ENCODE results near the gene SLC22A5.
A peak's percentile ranks its signal among the peaks of the same experiment; 100 is the strongest.
"Not testable (repeated sequence)": the region's sequence is repeated elsewhere in the genome, so short reads cannot be mapped to it uniquely, and the experiment has no call there.

Gene SLC22A5

DNA sequence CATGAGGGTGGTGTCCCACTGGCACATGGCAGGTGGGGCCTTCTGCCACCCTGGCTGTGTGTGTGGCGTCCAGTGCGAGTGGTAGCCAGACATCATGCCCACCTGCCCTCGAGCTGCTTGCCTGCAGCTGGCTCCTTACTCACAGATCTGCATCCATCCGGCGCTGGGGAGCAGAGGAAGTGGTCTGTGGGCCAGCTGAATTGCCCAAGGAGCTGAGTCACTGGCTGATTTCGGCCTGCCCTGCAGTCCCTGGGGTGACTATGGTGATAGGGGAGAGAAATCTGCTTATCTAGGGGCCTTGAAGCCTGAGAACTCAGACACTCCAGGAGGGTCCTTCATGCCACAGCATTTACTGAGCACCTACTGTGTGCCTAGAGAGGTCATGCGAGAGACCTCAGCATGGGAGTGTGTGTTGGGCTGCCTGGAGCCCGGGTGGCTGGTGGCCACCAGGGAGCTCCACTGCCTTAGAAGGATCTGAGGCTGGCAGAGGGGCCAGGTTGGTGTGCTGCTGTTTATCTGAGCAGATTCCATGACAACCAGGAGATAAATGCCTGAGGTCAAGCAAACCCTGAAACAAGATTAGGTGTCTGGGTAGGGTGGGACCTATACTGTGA, 57.1 kb downstream of the SLC22A5 start:
- DNase-seq (ENCODE audit: extremely low read depth in 1 of 2, low read depth in 1 of 2), result peak; percentile 59 to 82

DNA sequence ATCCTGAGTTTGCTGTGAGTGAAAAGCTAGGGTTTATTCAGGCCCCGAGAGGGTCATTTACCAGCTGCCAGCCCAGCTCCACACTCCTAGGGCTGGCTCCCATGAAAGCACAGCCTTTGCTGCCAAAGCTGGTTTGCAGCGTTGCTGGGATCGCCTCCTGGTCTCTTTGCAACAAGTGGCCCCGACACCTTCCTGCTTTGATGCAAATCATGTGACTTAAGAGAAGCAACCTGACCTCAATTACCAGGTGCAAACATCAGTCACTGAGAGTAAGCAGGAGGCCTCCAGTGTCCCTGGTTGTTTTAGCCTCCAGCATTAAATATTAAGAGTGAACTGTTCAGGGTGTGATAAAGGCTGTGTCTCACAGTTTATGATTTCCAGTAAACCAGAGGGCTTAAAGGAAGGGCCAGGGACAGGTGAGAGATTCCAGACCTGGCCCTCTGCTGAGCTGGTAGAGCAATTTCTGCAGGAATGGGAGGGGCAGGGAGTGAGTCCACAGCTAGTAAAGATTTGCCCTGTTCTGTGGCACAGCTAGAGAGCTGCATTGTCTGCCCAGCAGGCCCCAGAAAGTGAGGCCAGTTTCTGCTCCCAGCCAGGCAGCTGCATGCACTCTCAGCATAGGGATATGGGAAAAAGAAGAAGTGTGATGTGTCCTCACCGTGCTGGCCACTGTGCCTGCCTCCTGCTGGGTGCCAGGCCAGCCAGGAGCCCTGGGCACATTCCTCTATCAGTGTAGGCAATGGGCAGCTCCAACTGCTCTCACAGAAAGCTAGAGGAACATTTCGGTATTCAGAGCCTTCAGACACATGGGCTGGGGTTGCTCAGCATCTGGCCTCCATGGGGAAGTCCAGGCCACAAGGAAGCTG, 58.0 kb downstream of the SLC22A5 start:
- no peak for DNase-seq (ENCODE audit: extremely low read depth in 1 of 2, low read depth in 1 of 2)

DNA sequence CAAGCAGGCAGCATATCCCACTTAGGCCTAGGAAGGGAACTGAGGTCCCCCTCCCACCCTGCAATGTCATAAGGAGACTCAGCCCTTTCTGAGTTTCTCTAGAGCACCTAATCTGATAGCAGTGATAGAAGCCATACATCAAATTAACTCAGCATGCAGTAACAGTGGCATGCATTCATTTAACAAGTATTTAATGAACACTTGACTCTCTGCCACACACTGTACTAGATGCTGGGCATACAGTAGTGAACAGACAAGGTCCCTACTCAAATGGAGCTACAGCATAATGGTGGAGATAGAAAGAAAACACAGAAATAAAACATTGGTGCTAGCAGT, 58.6 kb downstream of the SLC22A5 start:
- no peak for DNase-seq (ENCODE audit: extremely low read depth in 1 of 2, low read depth in 1 of 2)

DNA sequence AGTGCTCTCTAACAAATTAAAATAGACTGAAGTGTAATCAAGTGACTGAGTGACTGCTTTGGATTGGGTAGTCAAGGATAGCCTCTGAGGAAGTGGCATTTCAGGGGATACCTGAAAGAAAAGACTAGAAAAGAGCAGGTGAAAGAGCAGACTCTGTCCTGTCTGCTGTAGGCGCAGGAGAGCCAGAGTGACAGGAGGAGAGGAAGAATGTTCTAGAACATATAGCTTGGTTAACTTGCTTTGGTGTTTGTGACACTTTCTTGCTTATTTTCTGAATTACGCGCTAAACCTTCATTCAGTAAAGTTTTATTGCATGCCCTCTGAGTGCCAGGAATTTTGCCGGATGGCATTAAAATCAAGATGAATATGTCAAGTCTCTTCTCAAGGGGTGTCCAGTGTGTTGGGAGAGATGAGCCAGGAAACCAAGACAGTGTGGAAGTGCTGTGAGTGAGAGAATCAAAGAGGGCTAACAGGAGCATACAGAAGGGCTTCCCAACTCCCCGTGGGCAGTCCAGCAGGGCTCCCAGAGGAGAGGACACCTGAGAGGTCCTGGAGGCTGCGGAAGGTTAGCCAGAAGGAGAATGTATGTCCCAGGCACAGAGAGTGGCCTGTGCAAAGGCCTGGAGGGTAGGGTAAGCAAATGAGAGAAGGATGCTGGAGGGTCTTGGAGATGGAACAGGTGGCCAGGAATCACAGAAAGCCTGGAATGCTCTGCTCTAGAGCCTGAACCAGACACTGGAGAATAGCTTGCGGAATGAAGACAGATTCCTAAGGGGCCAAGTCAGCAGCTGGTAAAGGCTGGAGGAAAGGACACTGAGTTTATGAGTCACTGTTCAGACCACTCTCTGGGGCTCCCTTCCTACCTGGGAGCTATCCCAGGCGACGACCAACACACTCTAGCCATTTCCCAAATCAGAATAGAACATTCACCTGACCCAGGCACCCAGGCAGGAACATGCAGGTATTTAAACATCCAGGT, 59.3 kb downstream of the SLC22A5 start:
- no peak for DNase-seq (ENCODE audit: extremely low read depth in 1 of 2, low read depth in 1 of 2)

DNA sequence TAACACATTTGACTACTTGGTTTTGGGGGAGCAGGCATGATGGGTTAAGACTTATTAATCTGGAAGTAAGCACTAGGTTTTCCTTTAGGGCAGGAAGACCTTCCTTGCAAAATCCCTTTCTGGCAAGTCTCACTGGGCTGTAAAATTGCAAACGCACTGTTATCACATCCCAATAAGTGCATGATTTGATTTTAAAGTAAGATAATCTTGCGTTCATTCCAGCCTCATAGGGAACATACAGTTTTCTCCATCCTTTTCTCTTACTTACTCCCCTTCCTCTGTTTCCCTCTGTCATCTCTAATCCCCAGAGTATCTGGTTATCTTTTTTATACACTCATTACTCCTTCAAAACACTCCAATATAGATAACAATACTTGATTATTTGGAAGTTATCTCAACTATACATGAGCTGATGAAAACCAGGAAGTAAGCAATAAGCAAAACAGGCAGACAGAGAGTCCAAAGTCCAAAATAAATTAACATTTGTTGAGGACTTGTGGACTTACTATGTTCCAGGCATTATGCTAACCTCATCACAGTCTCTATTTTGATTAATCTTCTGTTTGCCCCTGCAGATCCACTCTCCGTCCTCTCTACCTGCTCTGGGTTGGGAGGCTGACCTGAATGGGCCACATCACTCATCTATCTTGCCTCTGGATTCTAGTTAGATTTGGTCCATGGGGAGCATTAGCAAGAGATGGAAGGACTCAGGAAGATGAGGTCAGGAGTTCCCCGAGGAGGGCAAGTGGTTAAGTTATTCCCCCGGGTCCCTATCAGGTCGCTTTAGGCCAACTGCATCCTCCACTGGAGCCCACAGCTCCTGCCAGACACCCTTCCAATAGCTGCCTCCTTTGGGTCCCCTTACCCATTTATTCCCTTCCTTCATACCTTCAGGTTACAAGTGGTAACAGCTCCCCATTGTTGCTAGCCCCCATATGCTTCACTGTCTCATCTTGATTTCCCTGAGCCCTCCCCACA, 60.2 kb downstream of the SLC22A5 start:
- DNase-seq (ENCODE audit: extremely low read depth in 1 of 2, low read depth in 1 of 2), result no peak

DNA sequence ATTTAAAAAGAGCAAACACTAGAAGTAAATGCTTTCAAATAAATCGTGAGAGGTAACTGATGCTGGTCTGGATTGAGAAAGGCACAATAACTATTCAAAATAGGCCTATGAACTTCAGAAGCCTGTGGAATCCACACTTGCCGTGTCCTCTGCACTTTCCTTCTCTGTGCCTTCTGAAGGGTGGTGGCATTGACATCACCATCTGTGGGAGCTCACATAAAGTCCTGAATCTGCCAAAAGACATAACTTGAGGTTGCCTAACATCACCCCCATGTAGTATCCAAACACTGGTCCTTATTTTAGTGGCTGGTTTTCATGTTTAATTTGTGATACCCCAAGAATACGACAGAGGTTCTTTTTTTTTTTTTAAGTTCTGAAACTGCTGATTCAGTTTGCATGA, 61.2 kb downstream of the SLC22A5 start:
- DNase-seq (ENCODE audit: extremely low read depth in 1 of 2, low read depth in 1 of 2), result no peak

DNA sequence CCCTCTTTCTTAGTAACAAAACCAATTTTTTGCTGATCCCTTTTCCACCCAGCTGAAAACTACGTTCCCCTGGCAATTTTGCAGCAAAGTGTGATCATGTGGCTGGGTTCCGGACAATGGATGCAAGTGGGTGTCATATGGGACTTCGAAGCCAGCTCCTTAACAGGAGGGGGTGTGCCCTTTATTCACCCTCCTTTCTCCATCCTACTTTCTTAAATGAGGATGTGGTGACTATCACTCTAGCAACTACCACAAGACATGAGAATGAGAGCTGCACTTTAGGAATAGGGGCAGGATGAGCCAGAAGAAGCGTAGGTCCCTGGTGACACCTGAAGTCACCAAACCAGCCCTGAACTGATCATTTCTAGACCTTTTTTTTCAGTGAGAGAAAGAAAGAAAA, 62.1 kb downstream of the SLC22A5 start:
- DNase-seq (ENCODE audit: extremely low read depth in 1 of 2, low read depth in 1 of 2), result no peak

DNA sequence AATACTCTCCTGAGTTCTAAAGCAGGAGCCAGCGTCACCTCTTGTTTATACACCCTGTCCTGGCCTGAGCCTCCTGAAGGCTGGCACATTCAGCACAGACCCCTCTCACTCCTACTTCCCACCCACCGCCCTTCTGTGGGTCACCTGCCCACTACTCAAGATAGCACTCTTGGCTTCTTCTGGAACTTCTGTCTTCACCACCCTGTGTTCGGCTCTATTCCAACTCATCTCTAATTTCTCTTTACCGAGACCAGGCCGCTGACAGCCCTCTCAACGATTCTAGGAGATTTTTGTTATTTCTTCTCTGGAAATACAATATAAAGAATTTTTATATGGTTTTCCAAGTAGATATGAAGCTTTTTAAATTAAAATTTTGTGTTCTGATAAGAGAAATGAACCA, 63.6 kb downstream of the SLC22A5 start:
- no peak for DNase-seq (ENCODE audit: extremely low read depth in 1 of 2, low read depth in 1 of 2)

DNA sequence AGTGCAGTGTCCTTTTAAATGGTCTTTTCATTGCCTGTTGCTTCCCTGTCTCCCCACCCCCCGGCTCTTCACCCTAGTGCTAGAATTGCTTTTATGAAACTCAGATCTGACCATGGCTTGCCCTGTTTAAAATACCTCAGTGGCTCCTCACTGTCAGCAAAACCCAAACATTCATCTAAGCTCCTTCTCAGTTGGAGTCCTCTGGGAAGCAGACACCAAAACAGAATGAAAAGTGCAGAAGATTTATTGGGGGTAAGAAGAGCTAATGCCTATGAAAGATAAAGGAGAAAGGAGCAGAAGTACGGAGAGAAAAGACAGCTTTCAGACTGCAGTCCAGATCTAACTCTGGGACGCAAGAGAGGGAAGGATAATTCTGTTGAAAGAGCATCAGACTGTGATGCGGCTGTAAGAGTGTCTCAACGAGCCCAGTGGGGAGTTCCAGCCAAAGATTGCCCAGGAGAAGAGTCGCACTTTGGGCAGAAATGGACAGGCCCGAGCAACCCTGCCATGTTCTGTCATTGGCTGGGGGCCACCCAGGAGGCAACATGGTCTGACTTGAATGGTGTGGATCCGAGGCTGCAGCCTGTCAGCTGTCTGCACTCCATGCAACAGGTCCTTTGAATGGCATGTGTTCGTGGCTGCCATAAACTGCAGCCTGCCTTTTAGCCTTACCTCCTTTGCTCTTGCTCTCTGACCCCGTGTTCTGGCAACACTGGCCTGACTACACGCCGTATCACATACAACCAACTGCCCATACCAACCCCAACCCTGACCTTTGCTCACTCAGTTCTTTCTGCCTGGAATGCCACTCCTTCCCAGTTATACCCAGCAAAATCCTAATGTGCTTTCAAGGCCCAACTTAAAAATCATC, 65.1 kb downstream of the SLC22A5 start:
- DNase-seq (ENCODE audit: extremely low read depth in 1 of 2, low read depth in 1 of 2), result no peak

DNA sequence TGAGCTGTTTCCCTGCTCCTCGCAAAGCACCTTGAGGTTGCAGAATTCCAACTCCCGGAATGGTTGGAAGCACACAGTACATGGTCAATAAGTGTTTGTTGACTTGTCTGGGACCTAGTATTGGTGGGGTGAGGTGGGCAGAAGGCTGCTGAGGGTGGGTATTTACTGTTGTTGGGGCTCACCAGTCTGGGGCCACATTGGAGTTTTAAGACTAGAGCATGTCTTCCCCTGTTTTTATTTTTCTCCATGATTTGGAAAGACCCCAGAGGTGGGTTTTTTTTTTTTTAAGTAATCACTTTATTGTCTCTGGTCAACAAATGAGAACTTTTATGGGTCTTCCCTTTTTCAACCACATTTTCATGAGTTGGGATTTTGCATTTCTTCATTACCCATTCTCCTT, 65.9 kb downstream of the SLC22A5 start:
- DNase-seq (ENCODE audit: extremely low read depth in 1 of 2, low read depth in 1 of 2), result no peak

DNA sequence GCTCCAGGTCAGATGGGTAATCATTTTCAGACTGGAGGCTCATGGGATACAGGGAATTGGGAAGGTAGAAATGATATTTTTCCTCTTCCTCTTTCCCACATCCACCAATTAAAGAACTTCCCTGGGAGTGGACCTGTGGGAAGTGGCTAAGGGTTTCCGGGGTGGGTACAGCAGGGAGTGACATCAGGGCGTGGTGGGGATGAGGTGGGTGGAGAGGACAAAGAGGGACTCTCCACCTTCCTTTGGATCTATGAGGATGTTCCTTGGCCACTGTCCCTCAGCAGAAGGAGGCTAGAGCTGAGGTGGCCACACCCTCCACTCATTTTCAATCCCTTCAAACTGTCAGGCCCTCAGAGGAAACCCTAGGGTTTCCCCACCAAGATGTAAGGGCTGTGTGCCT, 66.4 kb downstream of the SLC22A5 start:
- no peak for DNase-seq (ENCODE audit: extremely low read depth in 1 of 2, low read depth in 1 of 2)

DNA sequence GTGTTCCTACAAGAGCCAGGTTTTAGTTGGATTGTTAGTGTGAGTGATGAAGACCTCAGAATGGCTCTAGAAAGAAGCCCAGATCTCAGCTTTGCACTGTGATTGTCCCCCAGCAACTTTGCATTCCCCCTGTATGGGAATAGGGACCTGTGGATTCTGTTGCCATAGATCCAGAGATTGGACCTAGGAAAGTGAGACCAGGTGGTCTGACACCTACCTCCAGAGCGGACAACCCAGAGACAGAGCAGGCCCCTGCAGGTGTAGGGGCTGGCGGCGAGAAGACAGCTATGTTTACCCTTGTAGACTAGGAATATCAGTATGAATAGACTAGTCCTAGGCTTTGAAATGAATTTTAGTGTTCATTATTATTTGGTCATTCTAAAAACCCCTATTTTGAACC, 67.4 kb downstream of the SLC22A5 start:
- DNase-seq (ENCODE audit: extremely low read depth in 1 of 2, low read depth in 1 of 2), result no peak

DNA sequence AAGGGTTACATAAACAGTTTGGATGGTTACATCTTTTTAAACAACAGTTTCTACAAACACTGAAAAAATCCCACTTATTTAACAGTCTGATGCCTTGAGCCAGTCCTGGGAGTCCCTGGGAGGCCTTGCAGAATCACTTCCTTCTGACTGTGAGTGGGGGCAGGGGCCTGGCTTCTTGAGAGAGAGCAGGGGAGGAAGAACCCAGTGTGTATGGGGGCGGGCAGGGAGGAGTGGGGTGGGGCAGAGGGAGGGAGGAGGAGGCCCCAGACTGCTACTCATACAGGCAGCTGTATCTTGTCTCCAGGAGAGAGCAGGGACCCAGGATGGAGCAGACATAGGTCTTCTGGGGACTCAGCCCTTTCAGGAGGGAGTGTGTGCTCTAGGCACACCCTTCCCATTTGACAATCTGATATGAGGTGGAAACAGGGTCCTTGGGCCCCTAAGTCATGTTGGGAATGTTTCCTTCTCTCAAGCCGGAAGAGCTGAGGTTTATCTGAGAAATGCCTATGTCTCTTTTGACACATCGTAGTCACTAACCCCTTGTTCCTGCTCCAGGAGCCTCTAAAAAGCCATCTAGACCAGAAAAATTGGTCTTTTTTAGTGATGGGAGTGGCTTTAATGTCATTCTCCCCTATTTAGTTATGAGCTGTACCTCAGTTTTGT, 68.2 kb downstream of the SLC22A5 start:
- no peak for DNase-seq (ENCODE audit: extremely low read depth in 1 of 2, low read depth in 1 of 2)

DNA sequence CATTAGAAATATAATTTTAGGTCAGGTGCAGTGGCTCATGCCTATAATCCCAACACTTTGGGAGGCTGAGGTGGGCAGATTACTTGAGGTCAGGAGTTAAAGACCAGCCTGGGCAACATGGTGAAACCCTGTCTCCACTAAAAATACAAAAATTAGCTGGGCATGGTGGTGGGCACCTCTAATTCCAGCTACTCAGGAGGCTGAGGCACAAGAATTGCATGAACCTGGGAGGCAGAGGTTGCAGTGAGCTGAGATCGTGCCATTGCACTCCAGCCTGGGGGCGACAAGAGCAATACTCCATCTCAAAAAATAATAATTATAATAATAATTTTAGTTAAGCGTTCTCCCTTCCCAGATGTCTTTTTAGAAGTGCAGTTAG, 68.7 kb downstream of the SLC22A5 start:
- not testable (repeated sequence) for DNase-seq (ENCODE audit: extremely low read depth in 1 of 2, low read depth in 1 of 2)

DNA sequence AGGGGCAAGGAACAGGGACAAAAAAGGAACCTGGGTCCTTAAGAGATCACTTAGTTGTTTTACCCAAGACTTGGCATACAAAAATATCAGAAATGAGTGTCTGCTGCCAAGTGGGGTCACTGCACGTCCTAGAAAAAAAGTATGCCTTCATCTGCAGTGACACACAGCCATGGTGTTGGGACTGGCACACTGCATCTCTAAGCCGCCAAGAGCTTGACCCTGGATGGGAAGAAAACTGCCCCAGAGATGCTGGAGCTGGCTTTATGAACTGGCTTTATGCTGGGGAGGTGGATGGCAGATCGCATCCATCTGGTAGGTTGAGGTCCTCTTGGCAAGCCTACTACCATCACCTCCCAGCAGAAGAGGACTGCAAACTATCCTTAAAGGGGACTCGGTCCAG, 69.4 kb downstream of the SLC22A5 start:
- DNase-seq (ENCODE audit: extremely low read depth in 1 of 2, low read depth in 1 of 2), result no peak

DNA sequence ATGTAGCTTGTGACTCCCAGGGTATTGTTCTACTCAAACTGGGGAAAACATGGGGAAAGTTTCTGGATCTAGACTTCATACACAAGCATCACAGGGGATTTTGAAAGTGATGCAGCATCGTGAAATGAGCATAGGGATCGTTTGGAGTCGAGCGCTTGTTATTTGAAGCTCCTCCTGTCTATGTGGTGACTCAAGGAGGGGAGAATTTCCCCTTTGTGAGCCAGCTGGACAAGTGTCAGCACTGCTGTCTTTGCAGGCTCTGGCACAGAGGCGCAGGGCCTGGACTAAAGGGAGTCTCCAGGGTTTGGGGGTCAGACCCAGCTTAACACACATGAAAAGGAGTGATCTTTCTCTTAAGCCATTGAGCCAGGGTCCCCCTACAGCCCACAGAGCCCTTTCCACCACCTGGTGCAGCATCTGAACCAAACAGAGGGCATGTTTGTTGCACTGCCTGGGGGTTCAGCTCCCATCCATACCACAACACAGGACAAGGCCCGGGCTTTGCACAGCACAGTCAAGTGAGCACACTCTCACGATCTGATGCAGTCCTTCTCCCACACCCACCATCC, 70.1 kb downstream of the SLC22A5 start:
- no peak for DNase-seq (ENCODE audit: extremely low read depth in 1 of 2, low read depth in 1 of 2)

DNA sequence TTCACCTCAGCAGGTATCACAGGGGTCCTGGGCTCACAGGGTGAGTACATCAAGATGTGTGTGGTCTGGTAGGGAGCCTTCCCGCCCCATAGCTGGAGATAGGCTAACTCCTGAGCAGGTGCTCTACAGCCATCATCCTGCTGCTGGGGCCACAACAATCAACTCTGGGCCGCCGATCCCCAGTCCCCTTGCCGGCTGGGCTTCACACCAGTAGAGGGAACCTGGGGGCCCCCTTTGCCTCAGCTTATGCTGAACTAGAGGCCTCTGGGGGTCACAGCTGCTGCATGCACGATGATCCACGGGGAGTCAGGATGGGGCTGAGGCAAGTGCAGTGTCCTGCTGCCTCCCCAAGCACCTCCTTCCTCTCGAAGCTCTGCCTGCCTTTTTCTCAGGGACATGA, 74.6 kb downstream of the SLC22A5 start:
- DNase-seq (ENCODE audit: extremely low read depth in 1 of 2, low read depth in 1 of 2), result no peak
